ENCODE data around the gene S100A7A. TPM values are rescaled to one million over a fixed set of nuclear protein-coding genes. Genes with fewer than 3 reads are reported as not detected.

Gene S100A7A
- total RNA-seq, 6 experiments from 2014 or later: not detected

DNA sequence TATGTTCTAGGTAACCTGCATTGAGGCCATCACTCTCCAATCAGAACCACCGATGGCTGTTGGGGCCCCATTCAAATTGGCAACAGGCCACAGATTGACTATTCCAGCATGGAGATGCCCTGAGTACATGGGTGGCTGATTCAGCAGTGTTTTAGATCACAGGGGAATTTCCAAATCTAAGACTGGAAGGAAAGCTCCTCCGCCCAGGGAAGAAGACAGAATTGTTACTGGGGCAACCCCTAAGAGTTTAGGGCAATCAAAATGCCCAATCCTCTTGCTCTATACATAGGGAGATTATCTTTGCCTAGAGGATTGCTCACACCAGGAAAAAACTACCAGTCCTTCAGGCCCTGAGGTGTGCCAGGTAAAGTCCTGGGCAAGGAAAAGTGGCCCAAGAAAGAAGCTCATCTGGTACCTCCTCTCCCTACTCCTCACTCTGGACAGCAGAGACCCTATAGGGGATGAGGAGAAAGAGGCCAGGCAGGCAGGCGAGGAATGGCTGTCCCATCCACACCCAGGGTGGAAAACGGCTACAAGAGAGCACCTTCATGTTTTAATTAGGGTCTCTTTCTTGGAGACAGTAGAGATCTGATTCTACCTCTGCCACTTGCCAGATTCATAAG is 31.3 kb upstream of the S100A7A start:
- DNase-seq: no peak
- Mint-ChIP-seq H3K4me1 (ENCODE audit: low read depth) (no peaks in the 10 kb centered on the region), H3K27ac (no peak overlapping the region), H3K36me3 (ENCODE audit: low read depth) (no peaks in the 10 kb centered on the region), H3K9me3 (peaks cover 6% of the 10 kb centered on the region; the same call in 1 of the 2 replicates), H3K27me3 (ENCODE audit: insufficient read depth) (peaks cover 16% of the 10 kb centered on the region), H3K4me3 (no peak overlapping the region)
- TF ChIP-seq, protein P1, sequence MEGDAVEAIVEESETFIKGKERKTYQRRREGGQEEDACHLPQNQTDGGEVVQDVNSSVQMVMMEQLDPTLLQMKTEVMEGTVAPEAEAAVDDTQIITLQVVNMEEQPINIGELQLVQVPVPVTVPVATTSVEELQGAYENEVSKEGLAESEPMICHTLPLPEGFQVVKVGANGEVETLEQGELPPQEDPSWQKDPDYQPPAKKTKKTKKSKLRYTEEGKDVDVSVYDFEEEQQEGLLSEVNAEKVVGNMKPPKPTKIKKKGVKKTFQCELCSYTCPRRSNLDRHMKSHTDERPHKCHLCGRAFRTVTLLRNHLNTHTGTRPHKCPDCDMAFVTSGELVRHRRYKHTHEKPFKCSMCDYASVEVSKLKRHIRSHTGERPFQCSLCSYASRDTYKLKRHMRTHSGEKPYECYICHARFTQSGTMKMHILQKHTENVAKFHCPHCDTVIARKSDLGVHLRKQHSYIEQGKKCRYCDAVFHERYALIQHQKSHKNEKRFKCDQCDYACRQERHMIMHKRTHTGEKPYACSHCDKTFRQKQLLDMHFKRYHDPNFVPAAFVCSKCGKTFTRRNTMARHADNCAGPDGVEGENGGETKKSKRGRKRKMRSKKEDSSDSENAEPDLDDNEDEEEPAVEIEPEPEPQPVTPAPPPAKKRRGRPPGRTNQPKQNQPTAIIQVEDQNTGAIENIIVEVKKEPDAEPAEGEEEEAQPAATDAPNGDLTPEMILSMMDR (IDR thresholded peaks at IDR 0.05): no peak

DNA sequence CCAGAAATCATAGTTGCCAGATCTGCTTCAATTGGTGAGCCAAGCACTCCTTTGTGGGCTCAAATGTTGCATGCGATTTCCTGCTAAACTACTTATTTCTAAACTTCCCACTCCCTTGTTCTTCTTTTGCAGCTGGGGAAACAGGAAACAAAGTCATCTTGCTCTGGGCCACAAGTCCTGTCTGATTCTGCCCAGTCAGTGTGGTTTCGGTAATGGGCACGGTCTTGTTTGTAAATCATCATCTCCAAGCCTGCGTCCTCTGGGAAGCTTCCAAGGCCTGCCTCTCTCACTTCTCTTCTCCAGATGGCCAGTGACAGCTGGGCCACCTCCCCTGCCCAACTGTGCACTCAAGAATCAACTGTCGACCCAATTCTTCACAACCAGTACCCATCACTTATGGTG is 29.8 kb upstream of the S100A7A start:
- TF ChIP-seq, protein P1 (IDR thresholded peaks at IDR 0.05): no peak
- H3K9me3 Mint-ChIP-seq: peaks cover 4% of the 10 kb centered on the region; the same call in 1 of the 2 replicates
- no peak overlapping the region for H3K4me3 Mint-ChIP-seq
- H3K36me3 Mint-ChIP-seq (ENCODE audit: low read depth): no peaks in the 10 kb centered on the region
- no peak overlapping the region for H3K27ac Mint-ChIP-seq
- H3K4me1 Mint-ChIP-seq (ENCODE audit: low read depth): no peaks in the 10 kb centered on the region
- DNase-seq: no peak
- peaks cover 17% of the 10 kb centered on the region for H3K27me3 Mint-ChIP-seq (ENCODE audit: insufficient read depth)

DNA sequence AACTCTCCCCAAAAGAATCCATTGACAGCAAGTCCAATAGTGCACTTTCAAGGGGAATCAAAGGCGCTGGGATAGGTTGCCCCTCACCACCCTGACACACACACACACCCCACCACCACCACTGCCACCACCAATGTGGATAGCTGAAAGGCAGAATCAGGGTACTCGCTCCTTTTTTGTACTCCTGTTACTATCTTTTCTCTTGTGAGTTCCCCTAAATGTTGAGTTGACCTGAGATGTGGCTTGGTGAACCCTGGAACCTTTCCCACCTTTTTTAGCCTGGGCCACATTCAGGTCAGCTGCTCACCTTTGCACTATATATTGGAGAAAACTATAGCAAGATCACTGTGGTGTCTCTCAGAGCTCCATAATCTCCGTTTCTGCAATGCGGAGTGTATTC is 29.3 kb upstream of the S100A7A start:
- H3K36me3 Mint-ChIP-seq (ENCODE audit: low read depth): no peaks in the 10 kb centered on the region
- TF ChIP-seq, protein P1 (IDR thresholded peaks at IDR 0.05): no peak
- no peaks in the 10 kb centered on the region for H3K4me1 Mint-ChIP-seq (ENCODE audit: low read depth)
- no peak overlapping the region for H3K27ac Mint-ChIP-seq
- no peak overlapping the region for H3K4me3 Mint-ChIP-seq
- peaks cover 19% of the 10 kb centered on the region for H3K27me3 Mint-ChIP-seq (ENCODE audit: insufficient read depth)
- H3K9me3 Mint-ChIP-seq: no peaks in the 10 kb centered on the region
- DNase-seq: no peak

DNA sequence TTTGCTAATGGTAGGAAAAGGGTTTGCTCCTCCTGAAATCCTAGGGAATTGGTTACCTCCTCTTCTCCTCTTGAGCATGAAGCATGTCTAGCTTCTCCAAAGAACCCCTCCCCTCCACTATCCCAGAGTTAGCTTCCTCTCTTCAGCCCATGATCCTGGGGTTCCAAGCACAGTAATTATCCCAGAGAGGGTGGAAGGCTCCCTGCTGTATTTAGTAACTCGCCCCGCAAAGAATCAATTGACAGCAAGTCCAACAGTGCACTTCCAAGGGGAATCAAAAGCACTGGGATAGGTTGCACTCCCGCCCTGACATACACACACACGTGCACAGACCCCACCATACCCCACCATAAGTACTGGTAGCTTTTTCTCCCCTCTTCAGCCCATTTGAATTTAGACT is 28.5 kb upstream of the S100A7A start:
- TF ChIP-seq, protein P1 (IDR thresholded peaks at IDR 0.05): no peak
- no peaks in the 10 kb centered on the region for H3K4me1 Mint-ChIP-seq (ENCODE audit: low read depth)
- H3K9me3 Mint-ChIP-seq: no peaks in the 10 kb centered on the region
- H3K27ac Mint-ChIP-seq: no peak overlapping the region
- no peak for DNase-seq
- H3K27me3 Mint-ChIP-seq (ENCODE audit: insufficient read depth): peaks cover 19% of the 10 kb centered on the region
- H3K36me3 Mint-ChIP-seq (ENCODE audit: low read depth): no peaks in the 10 kb centered on the region
- no peak overlapping the region for H3K4me3 Mint-ChIP-seq

DNA sequence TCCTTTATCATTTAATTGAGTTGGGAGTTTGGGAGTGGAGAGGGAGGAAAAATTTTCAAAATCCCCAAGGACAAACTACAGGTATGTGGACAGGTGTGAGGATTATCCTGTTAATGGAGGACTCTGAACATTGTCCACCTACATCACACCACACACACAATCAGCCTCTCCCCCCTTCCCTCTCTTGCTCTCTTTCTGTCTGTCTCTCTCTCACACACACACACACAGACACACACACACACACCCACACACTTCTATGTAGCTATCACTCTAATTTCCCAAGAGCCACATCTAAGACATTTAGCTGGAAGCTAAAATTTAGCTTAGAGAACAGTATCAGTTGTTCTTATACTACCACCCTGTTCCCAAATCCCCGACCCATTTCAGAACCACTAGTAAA is 26.9 kb upstream of the S100A7A start:
- Mint-ChIP-seq H3K9me3 (no peaks in the 10 kb centered on the region), H3K36me3 (ENCODE audit: low read depth) (no peaks in the 10 kb centered on the region), H3K4me1 (ENCODE audit: low read depth) (no peaks in the 10 kb centered on the region), H3K27ac (no peak overlapping the region), H3K27me3 (ENCODE audit: insufficient read depth) (peaks cover 19% of the 10 kb centered on the region), H3K4me3 (no peak overlapping the region)
- no peak for DNase-seq
- TF ChIP-seq, protein P1 (IDR thresholded peaks at IDR 0.05): no peak
